Ovary (tissue), 9 donors: ENCODE data around the gene COL9A3. TPM values are rescaled to one million over a fixed set of nuclear protein-coding genes. Genes with fewer than 3 reads are reported as not detected.

Experiments used
- DNase-seq, 5 donors: peaks; one replicate each; pipeline ENCODE4 v3.0.0-alpha.2; 2019 to 2020
- H3K27ac ChIP-seq, 2 donors: fragments of 200-600 bp; one replicate each; pipeline versions ENCODE4 v1.5.1 to v1.8.0; 2019 to 2022
- H3K27me3 ChIP-seq: fragments of 200-600 bp; one replicate; pipeline ENCODE4 v1.8.0; 2022
- H3K36me3 ChIP-seq: fragments of 200-600 bp; sonication (generic); one replicate; pipeline ENCODE4 v1.5.1; 2019
- H3K4me1 ChIP-seq: one replicate; pipeline ENCODE4 v1.8.1; 2013; ENCODE audit warnings: mild to moderate bottlenecking, moderate library complexity; ENCODE audit not compliant: insufficient read depth
- H3K4me3 ChIP-seq: fragments of 200-600 bp; sonication (generic); one replicate; pipeline ENCODE4 v1.5.1; 2017
- H3K9me3 ChIP-seq, 2 donors: fragments of 200-600 bp in 1 of 2; sonication (generic) in 1 of 2; one replicate each; pipeline versions ENCODE4 v1.5.1 to v1.8.1; 2013 to 2019; ENCODE audit warnings: mild to moderate bottlenecking in 1 of 2, moderate library complexity in 1 of 2
- CTCF ChIP-seq, 3 donors: fragments of 450-650 bp in 2 of 3; fragments of 200-600 bp in 1 of 3; IDR thresholded peaks; one replicate each; pipeline versions ENCODE4 v1.5.1 to v1.8.0; 2016 to 2022; ENCODE audit warnings: antibody characterized with exemption in 3 of 3, mild to moderate bottlenecking in 1 of 3
- EP300 ChIP-seq: sonication (generic); formaldehyde crosslinking; IDR thresholded peaks from one replicate; pipeline ENCODE4 v1.6.1; 2017; ENCODE audit warnings: antibody characterized with exemption
- POLR2A ChIP-seq: fragments of 450-650 bp; IDR thresholded peaks from one replicate; pipeline ENCODE4 v1.6.1; 2017; ENCODE audit warnings: antibody characterized with exemption, mild to moderate bottlenecking, moderate library complexity
- WGBS, 3 donors: extraction: QIAGEN DNeasy Blood & Tissue Kit in 1 of 3; methylation state at CpG; one replicate each; pipeline versions ENCODE4 v1.1.5 to v1.1.7; 2013 to 2017; 5-methylcytosine and 5-hydroxymethylcytosine counted together
- intact Hi-C, 4 donors: fragments of 100-400 bp; cut with DNase I; formaldehyde crosslinking; loops; one replicate each; pipeline versions ENCODE4 v1.11.0 to v1.15.1; 2022 to 2023
- polyA plus RNA-seq, 2 donors: library from polyadenylated mRNA; stranded (reverse); fragments of 200-250 nt in 1 of 2; fragments of 350-450 nt in 1 of 2; fragmentation: Illumina TruSeq in 1 of 2; extraction: RNeasy Lipid Tissue Mini Kit (QIAGEN cat#74804) in 1 of 2; gene quantifications; one replicate each; pipeline ENCODE4 v1.2.3, GENCODE V29; 2013 to 2014
- total RNA-seq, 7 donors: library from RNA; depleted of rRNA in 2 of 7; stranded (reverse); fragments of >200 nt in 2 of 7; fragmentation: NEBNext Ultra II Directional in 3 of 7; extraction: Animal tissue kit (Norgen Biotek cat#: 25700) in 3 of 7; gene quantifications; one replicate each; pipeline versions ENCODE4 v1.1.0 to v1.2.4, GENCODE V29; 2016 to 2023
- donor health status: DM: no; HTN: no; CAD: no; lungs with moderate emphysema.
- donor health status: DM: no; HTN: no; CAD: no.
- donor health status: Bipolar disorder and iron deficiency.
- donor health status: DM: yes; HTN: yes; CAD: no.
- donor health status: DM: no; HTN: no; CAD: no.
- donor health status: DM: yes; HTN: yes; CAD: no.

The COL9A3 gene
- total and polyA plus RNA-seq, 9 donors = 0.65 to 3.0 (median 1.6) TPM; not detected in 1

- TF ChIP-seq CTCF (IDR thresholded peaks at IDR 0.05) (no peak), POLR2A (no peak)
- Histone ChIP-seq H3K4me1 (no peaks in the 10 kb centered on the region), H3K27me3 (no peaks in the 10 kb centered on the region), H3K9me3 (no peaks in the 10 kb centered on the region), H3K4me3 (no peak overlapping the region), H3K27ac (no peak overlapping the region), H3K36me3 (no peaks in the 10 kb centered on the region)
- intact Hi-C loops = loop anchor here in 3 of 4 donors (10.0 kb wide), 2 partner anchors 278 to 288 kb away; no protein-coding TSS in a partner anchor
- WGBS, 3 donors = 79 to 83% (median 83%) methylated on average over 18 of the region's 18 CpGs
- no peak for DNase-seq
Observed at GRCh38 chr20:62782149-62782892, 34.5 kb upstream of the COL9A3 start.

GRCh38 chr20:62782893-62783278, 34.0 kb upstream of the COL9A3 start:
- intact Hi-C loops = loop anchor here in 3 of 4 donors (10.0 kb wide), 2 partner anchors 278 to 288 kb away; no protein-coding TSS in a partner anchor
- H3K36me3 ChIP-seq = no peaks in the 10 kb centered on the region
- peak in 1 of 5 donors; percentile 47 for DNase-seq

GRCh38 chr20:62784497-62784896, 32.4 kb upstream of the COL9A3 start:
- DNase-seq = no peak
- H3K36me3 ChIP-seq = no peaks in the 10 kb centered on the region
- no peaks in the 10 kb centered on the region for H3K27me3 ChIP-seq
- TF ChIP-seq CTCF (IDR thresholded peaks at IDR 0.05) (no peak), POLR2A (no peak), EP300 (no peak)
- H3K27ac ChIP-seq = no peak overlapping the region
- intact Hi-C loops = loop anchor here in 3 of 4 donors (10.0 kb wide), 2 partner anchors 280 to 290 kb away; no protein-coding TSS in a partner anchor
- WGBS, 3 donors = 77 to 87% (median 81%) methylated on average over 16 of the region's 16 CpGs
- H3K4me1 ChIP-seq = no peaks in the 10 kb centered on the region
- H3K4me3 ChIP-seq = no peak overlapping the region
- H3K9me3 ChIP-seq = no peaks in the 10 kb centered on the region

More at GRCh38 chr20:62782893-62783278, 34.0 kb upstream of the COL9A3 start:
- H3K27ac ChIP-seq = no peak overlapping the region
- no peaks in the 10 kb centered on the region for H3K9me3 ChIP-seq
- H3K4me3 ChIP-seq = no peak overlapping the region
- WGBS, 3 donors = 30 to 41% (median 32%) methylated on average over 9 of the region's 9 CpGs
- TF ChIP-seq POLR2A (no peak), EP300 (no peak), CTCF (IDR thresholded peaks at IDR 0.05) (no peak)
- no peaks in the 10 kb centered on the region for H3K27me3 ChIP-seq
- H3K4me1 ChIP-seq = no peaks in the 10 kb centered on the region

GRCh38 chr20:62785393-62785792, 31.5 kb upstream of the COL9A3 start:
- DNase-seq = no peak
- H3K27me3 ChIP-seq = no peaks in the 10 kb centered on the region
- no peak overlapping the region for H3K4me3 ChIP-seq
- no peak for TF ChIP-seq EP300
- no peak for TF ChIP-seq POLR2A
- TF ChIP-seq CTCF (IDR thresholded peaks at IDR 0.05) = no peak
- H3K4me1 ChIP-seq = no peaks in the 10 kb centered on the region
- no peaks in the 10 kb centered on the region for H3K9me3 ChIP-seq
- intact Hi-C loops = loop anchor here in 3 of 4 donors (10.0 kb wide), 2 partner anchors 281 to 291 kb away; no protein-coding TSS in a partner anchor
- no peaks in the 10 kb centered on the region for H3K36me3 ChIP-seq
- WGBS, 3 donors = 54 to 61% (median 57%) methylated on average over 11 of the region's 11 CpGs
- H3K27ac ChIP-seq = no peak overlapping the region
